Neutrophil (primary cell): ENCODE results near the gene ZFP92.

Experiments used
- H3K27ac ChIP-seq: fragments of 200-600 bp; sonication (generic); 2 replicates; pipeline ENCODE4 v1.5.1; 2016; ENCODE audit warnings: mild to moderate bottlenecking, moderate library complexity
- H3K27me3 ChIP-seq: fragments of 200-600 bp; sonication (generic); 2 replicates; pipeline ENCODE4 v1.6.0; 2016; ENCODE audit warnings: mild to moderate bottlenecking
- H3K36me3 ChIP-seq: fragments of 200-600 bp; sonication (generic); 2 replicates; pipeline ENCODE4 v1.5.1; 2017
- H3K4me1 ChIP-seq, 2 experiments: fragments of 200-600 bp in 1 of 2; sonication (generic) in 1 of 2; 1 replicate in 1 of 2; 2 replicates in 1 of 2; pipeline versions ENCODE4 v1.5.1 to v1.6.1; 2013 to 2016; ENCODE audit warnings: low read depth in 1 of 2, low read length in 1 of 2, mild to moderate bottlenecking in 1 of 2, moderate library complexity in 1 of 2; ENCODE audit not compliant: control insufficient read depth in 1 of 2, insufficient read depth in 1 of 2
- H3K4me3 ChIP-seq, 2 experiments: fragments of 200-600 bp in 1 of 2; sonication (generic) in 1 of 2; 1 replicate in 1 of 2; 2 replicates in 1 of 2; pipeline ENCODE4 v1.5.1; 2013 to 2016; ENCODE audit warnings: low read depth in 1 of 2, low read length in 1 of 2, mild to moderate bottlenecking in 1 of 2, moderate library complexity in 1 of 2
- H3K9me3 ChIP-seq: fragments of 200-600 bp; sonication (generic); 2 replicates; pipeline ENCODE4 v1.5.1; 2016
- CTCF ChIP-seq: fragments of 200-600 bp; sonication (generic); IDR thresholded peaks from 2 replicates; pipeline ENCODE4 v1.5.1; 2016; ENCODE audit warnings: antibody characterized with exemption

The ZFP92 gene

GRCh38 chrX:153416781-153417450 lies 5.6 kb downstream of the ZFP92 start:
- no peaks in the 10 kb centered on the region for H3K9me3 ChIP-seq

GRCh38 chrX:153417637-153418036 lies 6.4 kb downstream of the ZFP92 start:
- H3K27me3 ChIP-seq, result no peaks in the 10 kb centered on the region

More at GRCh38 chrX:153416781-153417450, 5.6 kb downstream of the ZFP92 start:
- Histone ChIP-seq H3K4me1 (peaks cover 51% of the 10 kb centered on the region in 2 experiments), H3K4me3 (no peak overlapping the region), H3K27ac (no peak overlapping the region), H3K36me3 (peaks cover 27% of the 10 kb centered on the region), H3K27me3 (no peaks in the 10 kb centered on the region)
- no peak for TF ChIP-seq CTCF

DNA sequence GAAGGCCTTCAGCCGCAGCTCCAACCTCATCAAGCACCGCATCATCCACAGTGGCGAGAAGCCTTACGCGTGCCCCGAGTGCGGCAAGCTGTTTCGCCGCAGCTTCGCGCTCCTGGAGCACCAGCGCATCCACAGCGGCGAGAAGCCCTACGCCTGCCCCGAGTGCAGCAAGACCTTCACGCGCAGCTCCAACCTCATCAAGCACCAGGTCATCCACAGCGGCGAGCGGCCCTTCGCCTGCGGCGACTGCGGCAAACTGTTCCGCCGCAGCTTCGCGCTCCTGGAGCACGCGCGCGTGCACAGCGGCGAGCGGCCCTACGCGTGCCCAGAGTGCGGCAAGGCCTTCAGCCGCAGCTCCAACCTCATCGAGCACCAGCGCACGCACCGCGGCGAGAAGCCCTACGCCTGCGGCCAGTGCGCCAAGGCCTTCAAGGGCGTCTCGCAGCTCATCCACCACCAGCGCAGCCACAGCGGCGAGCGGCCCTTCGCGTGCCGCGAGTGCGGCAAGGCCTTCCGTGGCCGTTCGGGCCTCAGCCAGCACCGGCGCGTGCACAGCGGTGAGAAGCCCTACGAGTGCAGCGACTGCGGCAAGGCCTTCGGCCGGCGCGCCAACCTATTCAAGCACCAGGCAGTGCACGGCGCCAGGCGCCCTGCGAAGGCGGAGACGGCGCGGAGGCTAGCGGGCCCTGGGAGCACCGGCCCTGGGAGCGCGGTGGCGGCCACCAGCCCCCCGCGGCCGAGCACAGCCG lies 9.8 kb downstream of the ZFP92 start:
- Histone ChIP-seq H3K27me3 (no peaks in the 10 kb centered on the region), H3K4me3 (no peak overlapping the region), H3K4me1 (peaks cover 34 to 38% of the 10 kb centered on the region in 2 experiments), H3K27ac (no peak overlapping the region), H3K9me3 (no peaks in the 10 kb centered on the region), H3K36me3 (peaks cover 28% of the 10 kb centered on the region)
- TF ChIP-seq CTCF, result no peak

More at GRCh38 chrX:153417637-153418036, 6.4 kb downstream of the ZFP92 start:
- Histone ChIP-seq H3K4me3 (no peak overlapping the region), H3K27ac (no peak overlapping the region), H3K4me1 (peaks cover 46 to 48% of the 10 kb centered on the region in 2 experiments), H3K9me3 (no peaks in the 10 kb centered on the region), H3K36me3 (peaks cover 28% of the 10 kb centered on the region)
- TF ChIP-seq CTCF, result no peak

DNA sequence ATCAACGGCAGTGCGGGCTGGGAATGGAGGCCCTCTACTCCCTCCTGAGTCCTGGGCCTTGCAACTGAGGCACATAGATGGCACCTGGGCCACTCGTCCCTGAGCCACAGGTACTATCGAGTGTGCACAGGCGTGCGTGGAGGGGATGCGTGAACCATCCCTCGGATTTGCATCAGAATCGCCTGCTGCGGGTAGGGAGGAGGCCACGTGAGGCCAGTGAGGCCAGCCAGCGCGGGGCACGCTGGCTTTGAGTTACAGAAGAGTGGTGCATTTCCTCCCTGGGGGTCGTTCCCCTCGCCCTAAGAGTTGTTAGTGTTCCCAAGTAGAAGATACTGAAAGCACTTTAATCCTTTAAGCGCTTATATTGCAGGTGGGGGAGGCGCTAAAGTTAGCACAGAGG lies 10.6 kb downstream of the ZFP92 start:
- Histone ChIP-seq H3K36me3 (peaks cover 28% of the 10 kb centered on the region), H3K27ac (no peak overlapping the region), H3K9me3 (no peaks in the 10 kb centered on the region), H3K4me1 (peaks cover 28 to 32% of the 10 kb centered on the region in 2 experiments), H3K27me3 (no peaks in the 10 kb centered on the region), H3K4me3 (no peak overlapping the region)
- no peak for TF ChIP-seq CTCF

GRCh38 chrX:153423652-153424051 lies 12.4 kb downstream of the ZFP92 start:
- Histone ChIP-seq H3K9me3 (no peaks in the 10 kb centered on the region), H3K36me3 (peaks cover 28% of the 10 kb centered on the region), H3K4me1 (peaks cover 26 to 31% of the 10 kb centered on the region in 2 experiments), H3K27ac (peak overlapping the region; percentile 36), H3K27me3 (no peaks in the 10 kb centered on the region), H3K4me3 (no peak overlapping the region)
- TF ChIP-seq CTCF, result no peak
